ENCODE measurements around the gene CEP20.

GRCh38 chr16:15881794-15882379 lies 6.5 kb downstream of the CEP20 start:
- no peak for TF ChIP-seq EZH2 (IDR thresholded peaks at IDR 0.05; ENCODE audit: borderline replicate concordance, insufficient read depth, low read depth, low read length, poor library complexity, severe bottlenecking)
- no peak for TF ChIP-seq CTCF (IDR thresholded peaks at IDR 0.05)

Data from B cell (primary cell).